UCSD-AML1 (cell line): ENCODE measurements around the gene LY6G5B.

Experiments
- DNase-seq: peaks from one replicate; lab custom pipeline; 2025; ENCODE audit not compliant: unreplicated experiment; lab: John Stamatoyannopoulos, UW

The LY6G5B gene

DNA sequence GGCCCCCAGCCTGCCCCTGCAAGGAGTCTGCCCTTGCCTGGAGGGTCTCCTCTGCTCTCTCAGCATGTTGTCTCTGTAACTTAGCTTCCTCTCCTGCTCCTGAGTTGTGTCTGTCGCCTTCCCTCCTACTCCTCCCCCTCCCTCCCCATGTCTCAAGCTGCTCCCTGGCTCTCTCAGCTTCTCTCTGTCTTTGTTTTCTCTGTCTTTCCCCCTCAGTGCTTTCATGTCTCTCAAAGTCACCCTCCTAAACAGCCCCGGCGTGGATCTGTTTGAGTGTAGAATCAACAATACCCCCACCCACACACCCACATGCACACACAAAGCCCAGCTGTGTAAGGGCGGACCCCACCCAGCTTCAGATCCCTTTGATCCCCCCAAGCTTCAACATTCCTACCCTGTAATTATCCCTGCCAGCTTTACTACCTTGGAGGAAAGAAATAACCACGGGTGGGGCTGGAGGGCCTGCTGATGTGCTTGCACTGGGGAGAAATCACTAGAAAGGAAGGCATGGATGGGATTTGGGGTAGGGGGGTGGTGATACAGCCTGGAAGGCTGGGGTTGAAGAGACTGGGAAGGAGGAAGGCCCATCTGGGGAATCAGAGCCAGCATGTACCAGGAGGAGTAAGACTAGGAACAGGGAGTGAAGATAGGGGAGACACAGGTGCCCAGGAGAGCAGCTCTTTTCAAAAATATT lies 44.4 kb downstream of the LY6G5B start:
- no peak for DNase-seq

DNA sequence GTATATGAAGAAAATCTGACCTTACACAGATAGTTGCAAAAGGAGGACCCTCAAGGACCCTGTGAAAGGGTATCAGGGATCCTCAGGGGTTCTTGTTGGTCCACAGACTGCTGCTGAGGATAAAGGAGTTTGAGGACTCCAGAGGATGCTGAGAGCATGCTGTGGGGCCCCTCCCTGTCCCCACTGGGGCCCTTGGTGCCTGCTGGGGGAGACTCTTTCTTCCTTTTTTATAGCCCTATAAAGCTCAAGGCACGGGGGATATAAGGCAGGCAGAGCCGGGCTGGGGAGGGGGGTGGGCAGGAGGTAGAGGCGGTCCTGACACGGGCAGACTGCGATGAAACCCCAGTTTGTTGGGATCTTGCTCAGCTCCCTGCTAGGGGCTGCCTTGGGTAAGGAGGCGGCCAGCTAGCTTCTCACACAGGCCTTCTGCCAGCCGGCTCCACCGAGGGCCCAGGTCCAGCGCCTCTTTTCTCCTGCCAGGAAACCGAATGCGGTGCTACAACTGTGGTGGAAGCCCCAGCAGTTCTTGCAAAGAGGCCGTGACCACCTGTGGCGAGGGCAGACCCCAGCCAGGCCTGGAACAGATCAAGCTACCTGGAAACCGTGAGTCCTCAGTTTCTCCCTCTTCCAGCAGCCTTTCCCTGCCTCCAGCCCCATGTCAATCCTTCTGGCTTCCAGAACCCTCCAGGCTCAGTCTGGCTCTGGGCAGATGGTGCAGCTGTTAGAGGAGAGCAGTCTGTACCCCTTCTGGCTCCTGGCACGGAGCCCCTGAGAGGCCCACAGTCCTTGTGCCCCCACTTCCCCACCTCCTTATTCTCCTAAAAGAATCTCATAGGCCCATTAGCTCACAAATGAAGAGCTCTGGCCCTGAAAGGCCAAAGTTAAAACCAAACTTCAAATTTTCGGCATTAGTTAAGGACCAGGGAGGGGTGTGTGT lies 45.5 kb downstream of the LY6G5B start, which contains the start of gene LY6G6D:
TSS of gene LY6G6D (plus strand) at position 327 of the 937 bp plus-strand sequence. CDS start at position 335, 8 bp downstream.
- no peak for DNase-seq

DNA sequence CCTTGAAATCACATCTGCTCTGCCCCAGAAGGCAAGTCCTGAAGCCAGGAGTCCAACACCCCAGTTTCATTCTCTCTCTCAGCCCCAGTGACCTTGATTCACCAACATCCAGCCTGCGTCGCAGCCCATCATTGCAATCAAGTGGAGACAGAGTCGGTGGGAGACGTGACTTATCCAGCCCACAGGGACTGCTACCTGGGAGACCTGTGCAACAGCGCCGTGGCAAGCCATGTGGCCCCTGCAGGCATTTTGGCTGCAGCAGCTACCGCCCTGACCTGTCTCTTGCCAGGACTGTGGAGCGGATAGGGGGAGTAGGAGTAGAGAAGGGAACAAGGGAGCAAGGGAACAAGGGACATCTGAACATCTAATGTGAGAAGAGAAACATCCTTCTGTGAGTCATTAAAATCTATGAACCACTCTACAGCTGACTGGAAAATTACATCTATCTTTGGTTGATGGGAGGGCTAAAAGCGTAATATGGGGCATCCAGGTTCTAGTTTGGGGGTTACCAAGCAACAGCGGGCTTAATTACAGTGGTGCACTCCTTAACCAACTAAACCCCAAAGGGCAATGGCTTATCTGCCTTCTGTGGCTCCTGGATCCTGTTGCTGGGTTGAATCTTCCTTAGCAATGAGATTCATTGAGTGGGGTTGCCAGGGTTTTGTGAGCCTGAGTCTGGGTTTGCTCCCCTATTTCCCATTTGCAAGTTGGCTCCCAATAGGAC lies 47.9 kb downstream of the LY6G5B start:
- no peak for DNase-seq

DNA sequence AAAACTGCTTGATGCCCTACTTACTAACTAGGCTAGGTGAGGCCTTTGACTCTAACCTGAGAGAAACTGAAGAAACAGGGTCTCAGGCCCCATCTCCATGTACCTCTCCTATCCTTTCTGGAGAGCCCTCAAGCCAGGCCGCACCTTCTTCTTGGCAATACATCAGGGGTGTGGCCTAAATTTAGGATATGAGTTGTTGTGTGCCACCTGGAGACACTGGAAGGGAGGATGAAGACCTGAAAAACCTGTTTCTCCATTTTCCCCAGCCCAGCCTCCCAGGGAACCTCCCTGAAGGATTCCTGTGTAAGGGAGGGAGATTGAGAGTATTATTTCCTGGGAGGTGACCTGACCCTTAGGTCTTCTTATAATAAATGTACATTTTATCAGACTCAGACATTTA lies 48.5 kb downstream of the LY6G5B start:
- no peak for DNase-seq

DNA sequence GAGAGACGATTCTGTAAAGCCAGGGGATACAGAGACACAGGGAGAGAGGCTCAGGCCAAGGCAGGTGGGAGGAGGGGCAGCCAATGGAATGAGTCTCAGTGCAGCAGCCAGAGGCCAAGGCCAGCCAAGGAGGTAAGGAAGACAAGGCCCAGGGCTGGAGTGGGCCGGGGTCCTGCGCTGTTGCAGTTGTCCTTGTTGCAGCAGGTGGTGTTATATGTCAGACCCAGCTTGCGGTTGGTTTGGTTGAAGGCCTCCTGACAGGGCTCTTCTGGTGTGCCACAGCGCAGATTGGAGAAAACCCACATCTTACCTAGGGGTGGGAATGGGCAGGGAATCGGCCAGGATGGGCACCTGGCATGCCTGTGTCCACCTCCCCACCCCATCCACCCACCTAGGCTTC lies 49.2 kb downstream of the LY6G5B start:
- DNase-seq = no peak

DNA sequence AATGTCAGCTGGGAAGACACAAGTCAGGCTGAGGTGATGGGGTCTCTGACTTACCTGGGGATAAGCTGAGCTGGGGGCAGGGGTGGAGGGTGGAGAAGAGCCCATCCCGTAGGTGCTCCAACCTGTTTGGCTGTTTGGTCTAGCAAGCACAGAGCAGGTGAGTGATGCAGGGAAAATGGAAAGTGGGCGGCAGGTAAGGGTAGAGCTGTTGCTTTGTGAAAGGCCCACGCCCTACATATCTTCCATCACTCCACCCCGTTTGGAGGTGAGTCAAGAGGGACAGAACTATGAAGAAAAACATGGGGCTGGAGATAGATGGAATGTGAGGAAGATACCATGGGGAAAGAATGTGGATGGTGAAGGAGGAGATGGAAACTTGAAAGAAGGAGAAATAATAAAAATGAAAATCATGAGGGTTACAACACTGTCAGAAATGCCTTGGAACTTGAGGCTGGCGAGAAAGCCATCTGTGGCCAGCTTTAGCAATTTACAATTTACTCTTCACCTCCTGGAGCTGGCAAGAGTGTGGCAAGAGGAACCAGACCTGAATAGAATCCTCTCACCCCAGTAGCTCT lies 50.5 kb downstream of the LY6G5B start:
- DNase-seq = no peak

DNA sequence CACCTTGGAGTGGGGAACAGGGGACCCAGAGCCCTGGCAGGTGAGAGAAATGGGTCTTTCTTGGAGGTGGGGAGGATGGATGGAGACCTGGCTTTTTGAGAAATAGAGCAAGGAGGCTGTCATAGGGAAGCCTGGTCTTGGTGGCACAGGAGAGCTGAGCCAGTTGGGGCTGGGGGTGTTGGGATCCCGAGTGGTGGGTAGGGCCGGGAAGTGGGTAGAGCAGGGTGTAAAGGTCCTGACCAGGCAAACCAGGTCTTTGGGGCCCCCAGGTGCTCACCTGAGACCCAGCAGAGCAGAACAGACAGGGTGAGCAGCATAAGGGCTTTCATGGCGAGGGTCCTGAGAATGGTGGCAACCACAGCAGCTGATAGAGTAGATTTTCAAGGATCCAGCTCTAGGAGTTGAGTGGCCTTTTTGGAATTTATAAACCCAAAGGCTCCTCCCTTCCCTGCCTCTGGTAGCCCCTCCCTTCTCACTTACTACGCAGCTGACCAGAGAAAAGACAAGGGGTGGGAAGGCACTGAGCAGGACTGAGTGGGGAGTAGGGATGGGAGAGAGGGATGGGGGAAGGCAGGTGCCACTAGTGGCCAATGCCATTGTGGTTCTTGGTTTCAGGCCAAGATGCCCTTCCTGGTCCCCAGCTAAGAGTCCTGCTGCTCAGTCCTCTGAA lies 51.7 kb downstream of the LY6G5B start, which contains the start of gene LY6G6C:
TSS of gene LY6G6C (minus strand) at position 396 of the 670 bp plus-strand sequence. CDS start at position 329, 67 bp downstream.
- DNase-seq = no peak

DNA sequence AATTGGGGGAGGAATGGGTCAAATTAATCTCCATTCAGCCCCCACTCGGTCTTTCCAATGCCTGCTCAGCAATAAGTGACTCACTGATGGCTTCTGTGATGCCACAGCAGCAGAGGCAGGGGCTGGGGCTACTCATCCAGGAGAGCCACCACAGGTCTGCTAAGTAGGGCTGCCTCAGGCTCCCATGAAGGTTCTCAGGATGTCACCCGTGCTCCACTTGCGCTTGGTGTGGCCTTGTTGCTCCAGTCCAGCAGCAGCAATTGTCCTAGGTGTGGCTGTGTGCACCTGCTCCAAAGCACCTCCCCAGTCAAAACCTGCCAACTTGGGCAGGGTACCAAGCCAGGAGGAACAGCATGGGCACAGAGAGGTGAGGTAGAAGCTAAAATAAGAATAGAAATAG lies 52.4 kb downstream of the LY6G5B start:
- no peak for DNase-seq
